ENCODE results near the gene MRC2.
"Not testable (repeated sequence)": the region's sequence is repeated elsewhere in the genome, so short reads cannot be mapped to it uniquely, and the experiment has no call there.

Gene MRC2

GRCh38 chr17:62684179-62684578, 56.7 kb downstream of the MRC2 start:
- no peak for DNase-seq

GRCh38 chr17:62687997-62688396, 60.5 kb downstream of the MRC2 start:
- DNase-seq, result no peak

- DNase-seq, result no peak
Measured at GRCh38 chr17:62688398-62689160, 61.1 kb downstream of the MRC2 start.

GRCh38 chr17:62689441-62690167, 62.1 kb downstream of the MRC2 start:
- no peak for DNase-seq

- no peak for DNase-seq
Measured at GRCh38 chr17:62690168-62690897, 62.9 kb downstream of the MRC2 start.

- not testable (repeated sequence) for DNase-seq
Measured at GRCh38 chr17:62691589-62691915, 64.1 kb downstream of the MRC2 start.

- no peak for DNase-seq
Measured at GRCh38 chr17:62692159-62692651, 64.7 kb downstream of the MRC2 start.

GRCh38 chr17:62692721-62693431, 65.4 kb downstream of the MRC2 start:
- DNase-seq, result no peak

GRCh38 chr17:62693616-62694409, 66.3 kb downstream of the MRC2 start:
- DNase-seq, result no peak

- DNase-seq, result not testable (repeated sequence)
Measured at GRCh38 chr17:62695093-62695738, 67.7 kb downstream of the MRC2 start.

GRCh38 chr17:62696256-62696655, 68.8 kb downstream of the MRC2 start:
- DNase-seq, result no peak

- DNase-seq, result no peak
Measured at GRCh38 chr17:62696726-62697490, 69.4 kb downstream of the MRC2 start.

GRCh38 chr17:62698459-62698858, 71.0 kb downstream of the MRC2 start:
- DNase-seq, result not testable (repeated sequence)

- DNase-seq, result no peak
Measured at GRCh38 chr17:62700964-62701705, 73.7 kb downstream of the MRC2 start.

- DNase-seq, result no peak
Measured at GRCh38 chr17:62701706-62702085, 74.2 kb downstream of the MRC2 start.

GRCh38 chr17:62702746-62703260, 75.3 kb downstream of the MRC2 start:
- no peak for DNase-seq

- no peak for DNase-seq
Measured at GRCh38 chr17:62703261-62703775, 75.8 kb downstream of the MRC2 start.

GRCh38 chr17:62703776-62704380, 76.4 kb downstream of the MRC2 start:
- peak; percentile 60 for DNase-seq

- no peak for DNase-seq
Measured at GRCh38 chr17:62704381-62704971, 77.0 kb downstream of the MRC2 start.

All from activated effector memory CD4-positive, alpha-beta T cell treated with Interleukin-2 at 50 U/mL for 16 hours (primary cell).